ENCODE results near the gene C14orf119.

The C14orf119 gene

DNA sequence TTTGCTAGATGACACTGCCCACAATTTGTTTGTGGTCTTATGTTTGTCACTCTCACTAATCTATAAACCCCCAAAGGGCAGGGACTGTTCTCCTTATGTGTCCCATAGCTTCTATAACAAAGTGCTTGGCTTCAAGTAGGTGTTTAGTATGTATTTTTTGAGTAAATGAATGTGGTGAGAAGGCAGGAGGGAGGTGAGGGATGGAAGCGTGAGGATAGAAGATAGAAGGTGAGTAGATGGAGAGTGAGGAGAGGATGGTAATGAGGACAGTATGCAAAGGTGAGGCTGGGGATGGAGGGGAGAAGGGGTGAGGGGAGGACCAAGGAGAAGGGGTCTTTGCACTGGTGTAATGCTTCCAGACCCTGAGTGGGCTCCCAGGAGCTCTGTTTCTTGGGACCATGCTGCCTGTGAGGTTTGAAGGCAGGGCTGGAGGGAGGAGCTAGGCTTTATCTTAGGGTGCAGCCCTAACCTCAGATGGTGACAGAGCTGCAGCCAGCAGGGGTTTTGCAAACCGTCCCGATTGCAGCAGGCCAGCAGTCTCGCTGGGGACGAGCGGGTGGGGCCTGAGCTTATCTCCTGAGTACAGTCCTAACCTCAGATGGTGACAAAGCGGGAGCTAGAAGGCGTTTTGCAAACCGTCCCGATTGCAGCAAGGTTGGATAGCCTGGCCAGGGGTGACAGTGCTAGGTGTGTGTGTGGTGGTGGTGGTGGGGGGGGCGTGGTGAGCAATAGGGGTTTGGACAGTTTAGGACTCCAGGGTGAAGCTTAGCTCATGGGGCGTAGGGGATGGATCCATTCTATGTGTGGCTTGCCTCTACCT, 17.3 kb downstream of the C14orf119 start:
- DNase-seq: no peak

DNA sequence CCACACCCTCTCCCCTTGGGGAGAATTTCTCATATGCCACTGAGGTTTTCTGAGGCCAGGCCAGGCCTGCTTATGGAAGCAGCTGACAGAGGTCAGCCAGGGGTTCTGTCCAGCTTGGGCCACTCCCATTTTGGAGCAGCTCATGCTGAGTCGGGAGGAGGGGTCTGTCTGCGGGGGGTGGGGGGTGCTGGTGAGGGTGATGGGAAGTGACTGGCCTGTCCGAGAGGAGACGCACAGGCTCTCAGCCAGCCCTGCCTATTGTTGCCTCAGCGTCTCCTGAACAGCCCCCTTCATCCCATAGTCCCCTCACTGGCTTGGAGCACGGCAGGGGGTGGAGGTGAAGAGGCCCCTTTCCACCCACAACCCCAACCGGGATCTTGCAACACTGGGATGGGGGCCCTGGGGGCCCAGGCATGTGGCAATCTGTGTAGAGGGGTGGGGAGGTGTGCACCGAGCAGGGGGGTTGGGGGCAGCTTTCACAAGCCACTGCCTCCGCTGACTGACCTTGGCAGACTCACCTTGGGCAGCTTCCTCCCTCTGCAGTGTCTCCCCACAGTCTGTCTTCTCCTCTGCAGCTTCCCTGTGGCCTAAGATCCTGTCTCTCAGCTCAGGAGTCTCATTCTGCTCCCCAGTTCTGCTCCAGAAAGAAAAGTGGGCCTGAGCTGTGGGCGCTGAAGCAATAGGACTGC, 18.3 kb downstream of the C14orf119 start:
- no peak for DNase-seq

DNA sequence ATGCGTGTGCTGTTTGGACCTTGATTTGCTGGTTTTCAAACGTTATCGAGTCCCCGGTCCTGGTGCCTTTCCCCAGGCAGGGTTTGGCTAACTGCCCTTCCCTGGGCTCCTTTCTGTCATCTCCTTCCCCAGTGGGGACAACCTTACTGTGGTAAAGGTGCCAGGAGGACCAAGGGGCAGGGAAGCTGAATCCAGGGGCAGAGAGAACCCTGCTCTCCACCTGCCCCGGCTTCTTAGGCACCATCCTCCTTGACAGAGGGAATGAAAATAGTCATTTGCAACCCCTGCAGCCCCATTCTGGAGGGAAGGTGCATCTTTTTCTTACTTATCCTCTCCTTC, 18.8 kb downstream of the C14orf119 start:
- DNase-seq: no peak

DNA sequence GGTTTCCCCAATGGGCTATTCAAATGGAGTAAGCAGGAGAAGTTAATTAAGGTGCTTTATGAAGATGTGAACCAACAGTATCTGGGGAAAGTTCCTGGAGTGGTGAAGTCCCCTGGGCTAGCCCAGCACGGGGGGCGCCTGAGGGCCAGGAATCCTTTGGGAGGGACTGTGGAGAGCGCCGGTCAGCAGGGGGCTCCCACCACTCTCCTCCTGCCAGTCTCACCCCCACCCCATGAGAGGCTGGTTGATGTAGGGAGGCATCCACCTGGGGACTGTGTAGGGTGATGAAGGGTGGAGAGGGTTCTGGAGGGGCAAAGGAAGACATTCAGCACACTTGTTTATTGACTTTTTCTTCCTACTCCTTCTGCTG, 19.3 kb downstream of the C14orf119 start:
- DNase-seq: no peak

DNA sequence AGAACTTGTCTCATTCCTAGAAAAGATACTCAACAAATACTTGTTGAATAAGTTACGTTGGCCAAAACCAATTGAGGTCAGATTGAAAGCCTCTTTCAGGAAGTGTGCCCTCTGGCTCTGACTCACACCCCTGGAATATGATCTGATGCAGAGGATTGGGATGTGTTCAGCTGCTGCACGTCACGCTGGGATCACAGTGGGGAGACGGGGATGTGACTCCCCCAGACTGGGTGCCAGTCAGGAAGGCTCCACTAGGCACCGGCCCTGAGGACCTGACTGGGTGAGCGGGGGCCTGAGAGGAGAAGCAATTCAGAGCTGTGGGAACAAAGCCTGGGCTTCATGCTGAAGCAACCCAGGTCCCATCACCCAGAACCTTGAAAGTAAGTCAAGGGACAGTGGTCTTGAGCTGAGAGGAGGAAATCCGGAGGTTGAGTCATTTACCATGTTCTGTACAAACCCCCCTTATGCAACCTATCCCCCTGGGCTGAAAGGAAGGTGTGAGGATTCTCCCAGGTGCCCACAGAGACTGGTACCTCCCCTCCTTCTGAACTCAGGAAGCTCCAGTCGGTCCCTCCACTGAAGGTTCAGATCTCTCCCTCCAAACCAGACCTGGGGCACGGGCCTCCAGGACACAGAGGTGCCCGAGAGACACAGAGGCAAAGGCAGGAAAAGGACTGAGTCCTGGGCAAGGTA, 19.9 kb downstream of the C14orf119 start:
- no peak for DNase-seq

DNA sequence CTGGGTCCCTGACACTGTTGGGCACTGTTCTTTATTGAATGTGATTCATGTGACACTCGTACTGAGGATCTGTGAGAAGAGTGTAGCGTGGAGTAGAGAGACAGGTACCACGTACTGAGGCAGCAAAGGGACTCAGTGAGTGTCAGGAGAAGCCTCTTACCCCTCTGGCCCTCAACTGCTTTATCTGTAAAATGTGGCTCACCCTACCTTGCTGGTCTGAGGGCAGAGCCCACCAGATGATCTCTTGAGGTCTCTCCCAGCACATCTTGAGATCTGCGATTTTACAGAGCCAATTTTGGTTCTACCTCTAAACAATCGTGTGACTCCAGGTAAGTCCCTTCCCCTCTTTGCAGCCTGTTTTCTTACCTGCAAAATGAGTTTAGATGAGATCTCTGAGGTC, 20.6 kb downstream of the C14orf119 start:
- DNase-seq: no peak

DNA sequence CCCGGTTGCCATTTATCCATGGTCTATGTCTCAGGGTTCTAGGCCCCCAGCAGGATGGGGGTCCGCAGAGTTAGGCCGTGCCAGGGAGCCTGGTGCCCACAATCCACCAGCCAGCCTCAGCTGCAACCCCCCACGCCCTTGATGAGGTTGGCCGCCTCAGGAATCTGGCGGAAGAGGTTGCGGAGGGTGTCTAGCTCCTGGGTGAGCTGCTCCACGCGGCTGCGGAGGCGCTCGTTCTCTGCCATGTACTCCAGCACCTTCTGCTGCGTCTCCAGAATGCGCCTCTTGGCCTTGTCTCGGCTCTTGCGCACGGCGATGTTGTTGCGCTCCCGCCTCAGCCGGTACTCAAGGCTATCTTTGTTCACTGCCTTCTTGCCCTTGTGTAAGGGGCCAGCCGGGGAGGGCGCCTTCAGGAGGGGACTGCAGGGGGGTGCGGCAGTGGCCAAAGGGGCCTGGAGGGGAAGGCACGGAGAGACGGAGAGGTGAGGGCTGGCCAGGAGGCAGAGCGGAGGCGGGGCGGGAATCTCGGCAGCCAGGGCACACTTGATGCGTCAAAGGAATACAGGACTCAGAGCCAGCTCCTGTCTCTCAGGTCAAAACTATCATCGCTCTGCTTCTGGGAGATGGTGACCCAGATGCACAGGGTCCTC, 22.2 kb downstream of the C14orf119 start:
- no peak for DNase-seq

DNA sequence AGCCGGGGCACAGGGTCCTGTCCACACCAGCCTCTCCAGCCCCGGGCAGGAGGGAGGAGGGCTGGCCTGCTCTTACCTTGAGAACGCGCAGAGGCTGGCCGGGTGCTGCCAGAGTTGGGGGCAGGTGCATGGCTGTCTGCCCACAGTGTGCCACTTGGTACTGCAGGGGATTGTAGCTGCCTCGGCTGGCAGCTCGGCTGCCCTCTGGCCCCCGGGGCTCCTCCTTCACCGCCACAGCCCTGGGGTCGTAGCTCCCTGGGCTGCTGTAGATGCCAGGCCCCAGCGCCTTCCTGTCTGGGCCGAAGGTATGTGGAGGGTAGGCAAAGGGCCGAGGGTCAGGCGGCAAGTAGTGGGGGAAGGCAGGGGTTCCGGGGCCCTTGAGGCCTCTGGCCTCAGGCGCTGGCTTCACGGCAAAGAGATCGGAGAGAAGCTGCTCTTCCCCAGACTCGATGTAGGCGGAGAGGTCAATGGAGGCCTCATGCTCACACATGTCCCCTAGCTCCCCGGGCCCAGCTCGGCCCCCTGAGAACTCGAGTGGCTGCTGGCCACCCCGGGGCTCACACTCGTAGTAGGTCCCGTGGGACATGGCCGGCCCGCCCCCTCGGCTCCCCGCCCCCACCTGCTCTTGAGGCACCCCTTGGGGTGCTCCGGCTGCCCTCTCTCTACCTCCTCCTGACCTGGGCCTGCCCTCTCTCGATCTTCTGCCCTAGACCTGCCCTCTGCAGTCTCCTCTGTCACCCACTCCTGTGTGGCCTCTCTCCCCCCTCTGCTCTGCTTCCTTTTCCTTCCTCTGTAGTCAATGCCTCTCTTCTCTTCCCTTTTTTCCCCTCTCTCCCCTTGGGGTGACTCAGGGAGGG, 23.4 kb downstream of the C14orf119 start, which contains the start of gene CEBPE:
Gene CEBPE (minus strand): TSS at position 750 of the 857 bp plus-strand sequence. CDS start 164 bp downstream, at position 586.
- no peak for DNase-seq

DNA sequence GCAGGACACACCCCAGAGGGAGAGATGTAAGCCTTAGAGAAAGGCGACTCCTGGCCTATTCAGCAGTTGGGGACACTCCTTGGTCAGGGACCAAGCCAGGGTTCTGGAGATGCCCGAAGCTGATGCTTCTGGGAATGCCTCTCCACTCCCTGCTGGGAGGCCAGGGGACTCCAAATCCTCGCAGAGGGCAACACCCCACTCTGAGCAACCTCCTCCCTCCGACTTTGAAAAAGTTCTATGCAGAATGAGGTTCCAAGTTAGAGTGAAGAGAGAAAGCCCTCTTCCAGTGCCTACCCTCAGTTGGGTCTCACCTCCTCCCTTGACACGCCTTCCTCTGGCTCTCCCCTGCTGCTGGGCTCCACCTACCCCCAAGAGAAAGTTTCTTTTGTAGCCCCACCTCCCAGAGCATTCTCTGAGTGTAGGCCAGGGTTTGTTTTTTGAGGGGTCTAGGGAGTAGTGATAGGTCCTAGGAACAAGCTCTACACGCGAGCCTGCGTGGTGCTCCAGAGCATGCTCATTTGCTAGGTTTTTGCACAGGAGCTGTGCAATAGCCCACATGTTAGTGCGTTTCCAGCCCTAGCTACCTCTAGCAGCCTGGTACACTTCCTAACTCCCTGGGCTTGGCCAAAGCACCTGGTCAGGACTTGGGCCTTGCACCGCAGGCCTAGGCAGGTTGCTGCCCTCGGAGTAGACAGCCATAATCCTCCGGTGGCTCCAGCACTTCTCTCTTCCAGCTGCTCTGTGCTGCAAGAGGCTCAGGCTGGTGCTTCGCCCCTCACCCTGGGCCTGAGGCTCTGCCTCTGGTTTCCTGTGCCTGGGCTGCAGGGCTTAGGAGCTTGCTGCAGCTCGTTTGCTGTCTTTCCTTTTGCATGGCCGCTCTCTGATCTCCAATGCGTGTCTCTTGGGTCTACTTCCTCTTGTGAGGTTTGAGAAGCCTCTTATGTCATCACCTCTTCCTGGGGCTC, 24.3 kb downstream of the C14orf119 start:
- peak; percentile 18 for DNase-seq

DNA sequence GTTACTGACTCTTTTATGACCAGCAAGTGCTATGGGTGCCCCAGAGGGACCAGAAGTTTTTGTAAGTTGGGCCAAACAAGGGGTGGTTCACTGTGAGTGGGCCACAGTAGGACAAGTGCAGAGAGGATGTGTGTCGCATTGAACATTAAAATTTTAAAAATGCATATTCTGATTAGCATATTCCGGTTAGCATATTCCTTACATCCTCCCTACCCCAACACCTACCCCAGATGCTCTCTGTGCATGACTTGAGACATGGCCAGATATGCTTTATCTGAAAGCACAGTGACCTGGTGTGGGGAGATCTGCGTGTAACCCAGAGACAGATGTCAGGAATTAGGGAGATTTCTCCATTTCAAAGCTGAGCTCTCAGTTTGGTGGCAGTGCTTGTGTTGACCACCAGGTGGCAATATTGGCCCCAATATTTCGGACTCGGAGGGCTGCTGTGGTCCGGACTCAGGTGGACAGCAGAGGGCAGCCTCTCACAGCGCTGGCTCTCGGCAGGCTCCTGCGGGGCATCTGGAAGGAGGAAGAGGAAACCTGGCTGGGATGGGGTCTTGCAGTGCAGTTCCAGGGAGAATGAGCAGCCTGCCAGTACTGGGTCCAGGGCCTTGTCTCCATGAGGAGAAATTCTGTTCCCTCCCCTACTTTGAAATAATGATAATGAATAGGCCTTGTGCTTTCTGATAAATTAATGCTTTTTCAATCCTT, 25.4 kb downstream of the C14orf119 start:
- DNase-seq: peak; percentile 90

DNA sequence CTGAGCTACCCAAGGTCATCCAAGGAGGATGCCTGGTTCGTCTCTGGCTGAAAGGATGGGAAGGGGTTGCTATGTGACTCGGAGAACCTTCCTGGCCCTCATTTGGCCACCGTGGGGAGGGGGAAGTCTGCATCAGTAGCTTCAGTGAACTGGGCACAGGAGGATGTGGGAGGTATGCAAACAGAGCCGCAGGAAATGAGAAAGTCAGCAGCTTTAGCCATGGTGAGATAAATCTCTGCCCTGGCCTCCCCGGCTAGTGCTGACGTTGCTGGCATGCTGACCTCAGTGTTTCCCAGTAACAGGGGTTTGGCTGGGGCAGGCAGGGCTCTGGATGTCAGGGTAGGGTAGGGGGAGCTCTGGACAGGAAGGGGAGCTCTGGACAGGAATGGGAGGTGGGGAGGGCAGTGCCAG, 26.1 kb downstream of the C14orf119 start:
- DNase-seq: peak; percentile 33

DNA sequence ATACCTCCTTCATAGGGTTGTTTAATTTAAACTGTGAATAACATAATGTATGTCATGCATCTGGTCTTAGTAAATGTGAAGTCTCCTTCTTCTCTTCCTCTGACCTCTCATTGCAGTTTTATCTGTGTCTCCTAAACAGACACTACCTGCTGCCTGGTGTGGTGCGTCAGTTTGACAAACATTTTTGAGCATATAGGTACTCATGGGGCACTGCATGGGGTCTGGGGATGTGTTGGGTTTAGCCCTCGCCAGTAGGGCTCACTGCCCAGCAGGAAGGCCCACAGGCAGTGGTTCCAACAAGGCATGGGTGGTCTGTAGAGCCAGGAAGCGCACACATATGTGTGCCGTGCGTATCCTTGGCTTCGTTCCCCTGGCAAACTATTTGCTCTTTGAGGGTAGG, 26.8 kb downstream of the C14orf119 start:
- DNase-seq: no peak

DNA sequence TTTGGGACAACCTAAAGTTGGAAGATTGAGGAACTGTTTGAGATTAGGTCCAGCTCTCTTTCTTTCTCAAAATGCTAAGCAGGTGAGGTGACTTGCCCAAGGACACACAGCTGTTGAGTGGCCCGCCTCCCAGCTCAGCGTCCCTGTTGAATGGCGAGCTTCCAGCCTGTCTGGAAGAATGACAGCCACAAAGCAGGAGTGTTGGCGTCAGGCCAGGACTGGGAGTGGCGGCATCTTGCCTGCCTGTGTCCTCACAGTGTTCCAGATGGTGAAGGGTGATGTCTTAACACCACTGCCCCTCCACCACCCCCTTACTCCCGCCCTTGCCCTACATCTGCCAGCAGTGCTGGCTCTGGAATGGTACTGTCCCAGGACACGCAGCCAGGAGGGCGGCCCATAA, 28.1 kb downstream of the C14orf119 start:
- no peak for DNase-seq

DNA sequence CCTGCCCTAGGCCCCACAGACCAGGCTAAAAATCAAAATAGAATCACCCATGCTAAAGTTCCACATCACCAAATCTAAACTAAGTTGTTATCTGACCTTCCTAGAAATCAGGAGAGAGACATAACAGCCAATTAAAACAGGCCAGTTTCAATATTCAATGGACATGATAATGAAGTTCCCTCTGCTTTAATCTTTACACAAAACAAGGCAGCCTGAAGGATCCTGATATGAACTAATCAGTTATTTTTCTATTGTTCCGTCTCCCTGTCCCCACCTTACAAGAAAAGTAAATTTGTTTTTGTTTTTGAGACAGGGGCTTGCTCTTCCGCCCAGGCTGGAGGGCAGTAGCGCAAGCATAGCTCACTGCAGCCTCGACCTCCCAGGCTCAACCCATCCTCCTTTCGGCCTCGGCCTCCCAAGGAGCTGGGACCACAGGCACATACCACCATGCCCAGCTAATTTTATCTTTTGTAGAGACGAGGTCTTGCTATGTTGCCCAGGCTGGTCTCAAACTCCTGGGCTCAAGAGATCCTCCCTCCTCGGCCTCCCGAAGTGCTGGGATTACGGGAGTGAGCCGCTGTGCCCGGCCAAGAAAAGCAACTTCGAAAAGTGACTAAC, 29.1 kb downstream of the C14orf119 start:
- no peak for DNase-seq

DNA sequence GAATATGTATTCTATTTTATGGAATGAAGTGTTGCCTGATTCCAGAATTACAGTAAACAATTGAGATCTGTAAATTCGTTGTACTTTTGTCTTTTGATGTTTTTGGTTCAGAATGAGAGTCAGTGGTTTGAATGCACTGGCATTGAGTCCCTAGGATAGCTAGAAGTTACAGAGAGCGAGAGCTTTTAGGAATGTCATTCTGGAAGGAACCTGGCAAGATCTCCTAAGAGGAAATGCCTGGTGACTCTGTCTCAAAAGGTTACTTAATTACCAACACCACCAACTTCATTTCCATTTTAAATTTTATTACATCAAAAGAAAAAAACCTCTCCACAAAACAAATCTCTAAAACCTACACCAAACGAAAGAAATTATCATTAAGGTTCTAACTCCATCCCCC, 29.7 kb downstream of the C14orf119 start:
- DNase-seq: no peak

DNA sequence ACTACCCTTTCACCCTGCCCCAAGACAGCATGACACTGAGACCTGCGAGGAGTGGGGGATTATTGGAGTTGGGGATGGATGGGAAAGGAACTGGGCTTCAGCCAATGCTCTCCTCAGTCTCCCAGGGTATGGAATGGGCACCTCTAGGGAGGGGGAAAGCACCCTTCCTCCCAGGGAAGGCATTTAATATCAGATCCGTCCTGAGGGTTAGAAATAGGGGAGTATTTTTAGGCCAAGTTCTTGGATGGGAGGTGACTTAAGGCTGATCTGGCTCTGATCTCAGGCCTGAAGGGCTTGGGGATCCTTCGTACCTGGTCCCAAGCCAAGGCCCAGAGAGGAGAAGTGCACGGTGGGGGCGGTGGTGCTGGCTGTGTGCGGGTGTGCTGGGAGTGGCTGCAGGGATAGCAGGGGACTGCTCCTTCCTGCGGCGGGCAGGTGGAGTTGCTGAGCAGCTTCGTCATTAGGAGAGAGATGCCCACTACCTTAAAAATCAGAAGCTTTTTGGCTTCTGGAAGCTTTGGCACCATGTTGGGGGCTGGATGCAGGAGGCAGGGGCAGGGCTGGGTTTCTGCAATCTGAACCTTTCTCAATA, 30.7 kb downstream of the C14orf119 start:
- DNase-seq: no peak

DNA sequence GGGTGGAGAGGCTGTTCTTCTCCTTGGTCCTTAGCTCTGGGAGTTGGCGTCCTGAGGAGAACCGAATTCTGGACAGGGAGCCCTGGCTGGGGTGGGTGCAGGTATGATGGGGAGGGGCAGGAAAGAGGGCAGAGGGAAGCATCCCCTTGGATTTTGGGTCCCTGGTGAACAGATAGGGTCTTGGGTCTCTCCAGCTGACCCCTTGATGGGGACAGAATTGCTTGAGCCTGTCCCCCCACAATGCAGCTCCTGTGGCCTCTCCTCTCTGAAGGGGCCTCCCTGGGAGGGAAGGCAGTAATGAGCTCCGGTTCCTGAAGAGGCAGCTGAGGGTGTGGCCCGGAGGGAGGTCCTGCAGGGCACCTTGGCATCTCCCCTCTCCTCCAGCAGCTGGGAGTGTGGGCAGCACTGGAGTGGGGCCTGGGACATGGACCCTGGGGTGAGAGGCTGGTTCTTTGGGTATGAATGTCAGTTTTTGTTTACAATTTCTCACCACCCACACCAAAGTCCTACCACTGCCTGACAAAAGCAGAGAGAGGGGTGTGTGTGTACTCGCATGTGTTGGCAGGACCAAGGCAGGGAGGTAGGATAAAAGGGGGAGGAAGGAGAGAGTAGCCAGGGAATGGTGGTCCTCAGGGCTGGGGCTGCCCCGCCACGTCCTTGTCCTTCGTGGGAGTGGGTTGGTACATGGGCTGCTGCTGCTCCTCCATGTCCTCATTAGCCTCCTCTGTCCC, 31.4 kb downstream of the C14orf119 start:
- no peak for DNase-seq

DNA sequence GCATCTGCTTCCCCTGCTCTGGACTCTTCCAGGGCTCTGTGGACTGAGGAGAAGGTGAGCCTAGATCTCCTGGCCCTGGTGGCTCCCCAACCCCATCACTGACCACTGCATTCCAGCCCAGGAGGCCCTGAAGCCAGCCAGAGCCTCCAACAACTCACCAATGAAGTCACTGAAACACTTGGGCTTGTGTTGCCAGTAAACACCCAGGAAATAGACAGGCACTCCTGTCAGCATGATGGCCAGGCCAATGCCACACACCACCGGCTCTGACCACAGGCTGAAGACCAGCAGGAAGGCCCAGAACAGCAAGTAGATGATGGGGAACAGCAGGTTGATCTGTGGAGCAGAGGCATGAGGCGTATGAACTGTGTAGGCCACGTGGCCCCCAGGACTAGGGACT, 32.6 kb downstream of the C14orf119 start:
- DNase-seq: no peak
